OCI-LY7 (cell line): Measurements from ENCODE around the gene NRBF2.

ENCODE experiments used
- CTCF ChIP-seq: fragments of 200-600 bp; sonication (generic); conservative IDR thresholded peaks from 2 replicates; pipeline ENCODE4 v1.5.1; 2014; ENCODE audit warnings: mild to moderate bottlenecking, antibody characterized with exemption, low read length, moderate library complexity, mixed read lengths
- EZH2phosphoT487 ChIP-seq: fragments of 200-600 bp; sonication (generic); IDR thresholded peaks from 2 replicates; pipeline ENCODE4 v1.6.1; 2018; ENCODE audit warnings: low read depth, borderline replicate concordance, mild to moderate bottlenecking, mixed run types, antibody characterized with exemption, low read length, moderate library complexity, mixed read lengths

- TF ChIP-seq CTCF (peak; percentile 85), EZH2phosphoT487 (no peak)
These were observed 49.0 kb upstream of the NRBF2 start for GRCh38 chr10:63083904-63084689.
